Esophagus muscularis mucosa (tissue), 3 donors: Measurements from ENCODE around the gene PCSK6.

ENCODE experiments used
- POLR2A ChIP-seq: fragments of 450-650 bp; IDR thresholded peaks from one replicate; pipeline ENCODE4 v1.6.1; 2017; ENCODE audit warnings: antibody characterized with exemption, moderate library complexity, mild to moderate bottlenecking, low read depth
- POLR2AphosphoS5 ChIP-seq, 2 donors: sonication (generic); formaldehyde crosslinking; IDR thresholded peaks; one replicate each; pipeline ENCODE4 v1.6.1; 2017; ENCODE audit warnings: antibody characterized with exemption in 2 of 2
- TF ChIP-seq, protein P1 (sequence below), 3 experiments: fragments of 200-600 bp in 2 of 3; fragments of 450-650 bp in 1 of 3; sonication (generic) in 2 of 3; IDR thresholded peaks; one replicate each; pipeline ENCODE4 v1.5.1; 2017 to 2019; ENCODE audit warnings: antibody characterized with exemption in 3 of 3, mild to moderate bottlenecking in 2 of 3, moderate library complexity in 1 of 3

DNA sequence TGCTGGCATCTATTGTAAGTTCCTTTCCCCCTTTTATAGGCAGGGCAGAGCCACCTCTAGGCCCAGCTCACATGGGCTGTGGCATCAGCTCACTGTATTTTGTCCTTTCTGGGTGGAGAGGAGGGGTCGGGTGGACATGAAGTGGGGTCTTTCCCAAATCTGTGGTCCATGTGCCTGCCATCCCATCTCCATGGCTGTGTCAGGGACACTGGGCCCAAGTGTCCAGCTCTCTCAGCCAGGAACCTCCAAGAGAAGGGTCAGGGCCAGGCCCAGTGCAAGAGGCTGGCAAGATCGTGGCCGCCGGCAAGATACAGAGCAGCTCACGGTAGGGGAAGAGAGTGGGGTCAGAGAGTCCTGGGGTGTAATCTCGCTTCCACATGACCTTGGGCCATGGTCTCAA is 85.3 kb downstream of the PCSK6 start:
- TF ChIP-seq POLR2AphosphoS5 (IDR thresholded peaks at IDR 0.05) (no peak), POLR2A (no peak)
- TF ChIP-seq, protein P1, sequence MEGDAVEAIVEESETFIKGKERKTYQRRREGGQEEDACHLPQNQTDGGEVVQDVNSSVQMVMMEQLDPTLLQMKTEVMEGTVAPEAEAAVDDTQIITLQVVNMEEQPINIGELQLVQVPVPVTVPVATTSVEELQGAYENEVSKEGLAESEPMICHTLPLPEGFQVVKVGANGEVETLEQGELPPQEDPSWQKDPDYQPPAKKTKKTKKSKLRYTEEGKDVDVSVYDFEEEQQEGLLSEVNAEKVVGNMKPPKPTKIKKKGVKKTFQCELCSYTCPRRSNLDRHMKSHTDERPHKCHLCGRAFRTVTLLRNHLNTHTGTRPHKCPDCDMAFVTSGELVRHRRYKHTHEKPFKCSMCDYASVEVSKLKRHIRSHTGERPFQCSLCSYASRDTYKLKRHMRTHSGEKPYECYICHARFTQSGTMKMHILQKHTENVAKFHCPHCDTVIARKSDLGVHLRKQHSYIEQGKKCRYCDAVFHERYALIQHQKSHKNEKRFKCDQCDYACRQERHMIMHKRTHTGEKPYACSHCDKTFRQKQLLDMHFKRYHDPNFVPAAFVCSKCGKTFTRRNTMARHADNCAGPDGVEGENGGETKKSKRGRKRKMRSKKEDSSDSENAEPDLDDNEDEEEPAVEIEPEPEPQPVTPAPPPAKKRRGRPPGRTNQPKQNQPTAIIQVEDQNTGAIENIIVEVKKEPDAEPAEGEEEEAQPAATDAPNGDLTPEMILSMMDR (IDR thresholded peaks at IDR 0.05) = no peak
